Stimulated activated CD4-positive, alpha-beta T cell treated with anti-CD3 and anti-CD28 coated beads, Interleukin-15, amount 100 ng/mL, for 24 hours (primary cell): ENCODE results near the gene MACROD1.

ENCODE experiments used
- DNase-seq: peaks from one replicate; pipeline ENCODE4 v3.0.0-alpha.2; 2020

MACROD1 gene, protein sequence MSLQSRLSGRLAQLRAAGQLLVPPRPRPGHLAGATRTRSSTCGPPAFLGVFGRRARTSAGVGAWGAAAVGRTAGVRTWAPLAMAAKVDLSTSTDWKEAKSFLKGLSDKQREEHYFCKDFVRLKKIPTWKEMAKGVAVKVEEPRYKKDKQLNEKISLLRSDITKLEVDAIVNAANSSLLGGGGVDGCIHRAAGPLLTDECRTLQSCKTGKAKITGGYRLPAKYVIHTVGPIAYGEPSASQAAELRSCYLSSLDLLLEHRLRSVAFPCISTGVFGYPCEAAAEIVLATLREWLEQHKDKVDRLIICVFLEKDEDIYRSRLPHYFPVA

DNA sequence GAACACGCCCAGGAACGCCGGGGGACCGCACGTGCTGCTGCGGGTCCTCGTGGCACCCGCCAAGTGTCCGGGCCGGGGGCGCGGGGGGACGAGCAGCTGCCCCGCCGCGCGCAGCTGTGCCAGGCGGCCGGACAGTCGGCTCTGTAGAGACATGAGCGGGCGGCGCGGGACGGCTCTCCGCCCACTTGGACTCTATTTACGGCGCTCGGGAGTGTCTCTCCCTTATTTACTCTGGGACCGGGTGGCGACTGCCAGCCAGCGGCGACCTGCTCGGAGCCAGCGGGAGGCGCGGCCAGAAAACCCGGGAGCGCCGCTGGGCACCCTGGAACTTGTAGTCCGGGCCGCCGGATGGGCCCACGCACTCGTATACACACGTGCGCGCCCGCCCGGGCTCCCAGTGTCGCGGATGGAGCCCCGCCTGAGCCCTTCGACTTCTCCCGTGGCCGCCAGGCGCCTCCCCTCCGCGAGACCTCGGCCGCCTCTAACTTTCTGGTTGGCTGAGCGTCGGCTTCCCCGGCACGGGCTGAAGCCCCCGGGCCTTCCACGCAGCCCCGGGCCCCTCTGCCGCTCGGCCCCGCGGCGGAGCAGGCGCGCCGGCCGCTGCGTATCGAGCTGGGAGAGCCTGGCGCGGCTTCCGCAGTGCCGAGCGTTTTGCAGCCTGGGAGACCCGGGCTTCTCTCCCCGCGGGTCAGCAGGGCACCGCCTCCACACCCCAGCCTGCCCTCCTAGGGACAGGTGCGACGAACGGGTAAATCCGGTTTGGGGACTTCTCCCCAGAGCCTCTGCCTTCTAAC lies at the start of gene MACROD1:
Gene MACROD1, minus strand, starts transcription at position 272 of the 794 bp plus-strand sequence. Its CDS starts 119 bp downstream, at position 153.
- DNase-seq = peak; percentile 93

DNA sequence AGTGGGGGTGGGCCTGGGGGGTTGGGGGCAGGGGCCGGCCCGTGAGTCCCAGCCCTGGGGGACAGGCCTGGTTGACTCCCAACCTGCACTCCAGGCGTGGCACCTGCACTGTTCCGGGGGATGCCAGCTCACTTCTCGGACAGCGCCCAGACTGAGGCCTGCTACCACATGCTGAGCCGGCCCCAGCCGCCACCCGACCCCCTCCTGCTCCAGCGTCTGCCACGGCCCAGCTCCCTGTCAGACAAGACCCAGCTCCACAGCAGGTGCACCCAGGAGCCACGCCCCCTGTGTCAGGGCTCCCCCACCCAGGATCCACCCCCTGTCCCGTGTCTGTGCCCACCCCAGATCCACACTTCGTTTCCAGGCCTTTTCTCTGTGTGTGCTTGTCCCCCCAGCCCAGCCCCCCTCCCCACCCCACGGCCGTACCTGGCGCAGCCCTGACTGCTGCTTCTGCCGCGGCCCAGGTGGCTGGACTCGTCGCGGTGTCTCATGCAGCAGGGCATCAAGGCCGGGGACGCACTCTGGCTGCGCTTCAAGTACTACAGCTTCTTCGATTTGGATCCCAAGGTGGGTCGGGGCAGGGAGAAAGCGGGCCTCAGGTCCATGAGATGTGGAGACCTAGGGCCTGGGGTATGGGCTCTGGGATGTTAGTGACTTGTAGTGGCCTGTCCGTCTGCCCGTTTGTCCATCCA lies 45.4 kb upstream of the MACROD1 start:
- DNase-seq = no peak

DNA sequence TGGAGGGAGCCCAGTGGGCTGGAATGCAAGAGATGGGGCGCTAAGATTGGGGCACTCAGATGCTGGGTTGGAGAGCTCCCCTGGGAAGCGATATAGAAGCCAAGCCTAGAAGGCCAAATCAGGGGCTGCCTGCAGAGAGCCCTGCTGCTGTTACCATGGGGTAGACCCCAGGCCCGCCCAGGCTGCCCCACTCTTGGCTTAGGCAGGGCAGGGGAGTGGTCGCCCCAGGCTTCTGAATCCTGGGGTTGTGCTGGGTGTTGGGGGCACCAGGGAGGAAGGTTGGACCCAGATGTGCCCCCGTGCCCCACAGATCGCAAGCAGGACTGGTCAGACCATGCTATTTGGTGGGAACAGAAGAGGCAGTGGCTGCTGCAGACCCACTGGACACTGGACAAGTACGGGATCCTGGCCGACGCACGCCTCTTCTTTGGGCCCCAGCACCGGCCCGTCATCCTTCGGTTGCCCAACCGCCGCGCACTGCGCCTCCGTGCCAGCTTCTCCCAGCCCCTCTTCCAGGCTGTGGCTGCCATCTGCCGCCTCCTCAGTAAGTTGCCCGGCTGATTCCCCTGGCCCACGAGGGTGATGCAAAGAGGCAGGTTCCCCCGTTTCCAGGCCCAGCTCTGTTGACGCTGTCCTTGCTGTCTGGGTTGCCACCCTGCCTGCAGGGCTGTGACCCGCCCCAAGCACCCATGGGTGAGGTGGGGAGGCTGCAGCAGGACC lies 44.5 kb upstream of the MACROD1 start:
- no peak for DNase-seq

DNA sequence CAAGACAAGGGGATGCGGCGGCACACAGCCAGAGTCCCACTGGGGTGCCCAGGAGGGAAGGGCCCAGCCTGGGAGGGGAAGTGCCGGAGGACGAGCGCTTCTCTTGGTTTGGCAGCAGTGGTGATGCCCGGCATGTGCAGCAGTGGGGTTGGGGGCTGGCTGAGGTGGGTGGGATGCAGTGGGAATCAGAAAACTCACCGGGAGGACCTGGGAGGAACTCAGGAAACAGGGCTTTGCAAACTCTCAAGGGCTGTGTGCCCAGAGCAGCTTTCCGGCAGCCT lies 43.6 kb upstream of the MACROD1 start:
- DNase-seq = no peak

DNA sequence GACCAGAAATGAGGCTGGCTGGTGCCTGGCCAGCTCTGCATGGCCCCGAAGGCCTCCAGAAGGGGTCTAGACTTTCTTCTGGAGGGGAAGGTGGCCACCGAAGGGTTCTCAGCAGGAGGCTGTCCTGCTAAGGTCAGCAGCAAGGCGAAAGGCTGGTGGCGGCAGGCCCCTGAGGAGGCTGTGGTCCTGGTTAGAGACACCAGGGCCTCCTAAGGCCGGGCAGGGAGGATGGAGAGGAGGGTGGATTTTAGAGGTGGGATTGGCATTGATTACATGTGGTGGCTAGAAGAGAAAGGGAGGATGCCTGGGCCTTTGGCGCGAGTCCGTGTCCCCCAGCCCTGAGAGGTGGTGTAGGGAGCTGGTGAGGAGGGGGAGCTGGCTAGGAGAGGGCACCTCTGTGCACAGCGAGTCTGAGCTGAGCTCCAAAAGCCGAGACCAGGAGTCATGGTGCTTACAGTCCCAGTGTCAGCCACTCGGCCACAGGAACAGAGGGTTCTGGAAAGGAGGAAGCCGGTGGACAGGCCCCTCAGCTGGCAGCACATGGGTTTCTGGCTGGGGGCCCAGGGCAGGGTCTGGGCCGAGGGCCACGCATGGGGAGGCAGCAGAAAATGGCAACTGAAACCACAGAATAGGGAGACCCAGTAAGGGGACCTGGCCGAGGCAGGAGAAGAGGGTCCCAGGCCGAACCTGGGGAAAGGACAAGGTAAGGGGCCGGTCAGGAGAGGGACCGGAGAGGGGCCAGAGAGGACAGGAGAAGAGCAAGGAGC lies 43.1 kb upstream of the MACROD1 start:
- DNase-seq = no peak

DNA sequence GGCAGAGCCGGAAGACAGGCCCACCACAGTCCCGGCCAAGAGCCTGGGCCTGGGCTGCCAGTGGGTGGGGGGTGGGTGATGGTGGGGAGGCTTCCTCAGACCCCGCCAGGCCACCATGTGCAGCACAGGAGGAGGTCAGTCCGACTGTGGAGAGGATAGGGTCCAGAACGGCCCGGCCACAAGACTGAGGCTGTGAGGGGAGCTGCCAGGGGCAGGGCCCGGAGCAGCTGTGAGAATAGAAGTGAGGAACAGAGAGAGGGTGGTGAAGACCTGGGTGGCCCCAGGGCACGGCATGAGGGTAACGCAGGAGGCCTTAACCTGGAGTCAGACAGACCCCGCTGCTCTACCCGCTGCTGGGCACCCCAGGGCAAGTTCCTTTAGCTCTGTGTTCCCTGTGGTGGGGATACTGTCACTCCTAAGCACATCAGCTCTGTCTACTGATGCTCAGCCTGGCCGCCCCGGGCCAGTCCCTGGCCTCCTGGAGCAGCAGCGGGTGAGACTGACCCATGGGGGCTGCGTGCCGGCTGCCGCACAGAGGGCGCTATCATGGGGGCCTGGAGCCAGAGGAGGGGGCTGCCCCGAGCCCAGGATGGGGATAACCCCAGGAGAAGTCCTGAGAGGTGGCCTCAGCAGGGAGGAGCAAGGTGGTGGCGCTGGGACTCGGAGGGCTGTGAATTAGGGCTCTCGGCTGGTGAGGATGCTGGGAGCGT lies 42.3 kb upstream of the MACROD1 start:
- no peak for DNase-seq

DNA sequence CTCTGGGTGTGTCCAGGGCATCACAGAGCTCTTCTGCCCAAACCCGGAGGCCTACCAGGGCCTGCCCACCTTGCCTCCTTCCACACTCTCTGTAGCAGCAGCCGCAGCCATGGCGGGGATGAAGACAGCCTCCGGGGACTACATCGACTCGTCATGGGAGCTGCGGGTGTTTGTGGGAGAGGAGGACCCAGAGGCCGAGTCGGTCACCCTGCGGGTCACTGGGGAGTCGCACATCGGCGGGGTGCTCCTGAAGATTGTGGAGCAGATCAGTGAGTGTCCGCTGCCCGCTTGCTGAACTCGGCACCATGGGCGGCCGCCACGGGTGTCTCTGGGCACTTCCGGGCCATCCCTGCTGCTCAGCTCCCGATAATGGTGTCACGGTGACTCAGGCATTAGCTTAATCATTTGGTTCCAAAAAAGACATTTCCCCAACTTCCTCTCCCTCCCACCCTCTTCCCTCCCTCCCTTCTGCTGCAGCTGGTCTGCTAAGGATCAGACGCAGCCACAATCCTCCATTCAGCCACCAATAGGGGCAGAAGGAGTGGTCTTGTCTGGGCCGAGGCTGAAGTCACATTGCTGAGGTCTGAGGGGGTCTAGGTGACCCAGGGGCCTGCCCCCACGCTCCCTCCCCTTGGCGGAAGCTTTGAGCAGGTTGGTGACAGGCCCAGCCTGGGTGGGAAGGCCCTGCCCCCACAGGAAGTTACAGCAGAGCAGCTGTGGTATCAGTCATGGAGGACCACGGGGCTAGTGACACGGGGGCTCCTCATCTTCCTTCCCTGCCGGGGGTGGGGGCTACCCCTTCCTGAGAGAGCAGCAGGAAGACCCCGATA lies 41.6 kb upstream of the MACROD1 start:
- peak; percentile 90 for DNase-seq

DNA sequence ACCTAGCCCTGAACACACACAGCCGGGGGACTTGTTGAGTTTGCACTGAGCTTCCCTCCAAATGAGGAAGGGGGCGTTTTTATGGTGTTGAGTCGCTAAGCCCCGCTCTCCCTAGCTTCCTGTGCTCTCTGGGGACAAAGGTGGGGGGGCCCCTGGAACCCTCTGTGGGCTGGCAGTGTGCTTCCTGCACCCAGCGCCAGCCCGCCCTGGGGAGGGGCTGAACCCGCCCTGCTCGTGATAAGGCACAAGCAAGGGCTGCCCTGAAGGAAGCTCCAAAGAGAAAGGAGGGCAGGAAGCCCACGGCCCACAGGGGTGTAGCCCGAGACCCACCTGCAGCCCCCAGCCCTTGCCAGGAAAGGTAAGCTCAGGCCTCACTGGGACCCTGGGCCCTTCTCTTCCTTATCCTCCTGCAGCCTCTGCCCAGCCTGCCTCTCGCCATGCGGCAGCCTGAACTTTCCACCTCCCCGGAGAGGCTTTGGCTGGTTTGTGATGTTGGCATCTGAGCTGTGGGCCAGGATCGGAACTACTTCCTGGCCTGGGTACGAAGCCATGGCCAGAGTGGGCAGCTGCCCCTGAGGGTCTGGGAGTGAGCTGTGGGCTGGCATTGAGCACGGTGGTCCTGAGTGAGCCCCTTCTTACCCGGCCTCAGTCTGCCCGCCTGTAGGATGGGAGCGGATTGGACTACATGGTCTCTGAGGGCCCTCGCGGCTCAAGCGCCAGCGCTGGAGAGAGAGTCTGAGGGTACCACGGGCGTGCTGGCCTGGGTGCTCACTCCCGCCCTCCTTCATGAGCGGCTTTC lies 40.7 kb upstream of the MACROD1 start, which contains the start of gene FERMT3:
Gene FERMT3, plus strand, starts transcription at position 265 of the 799 bp plus-strand sequence. CDS start 644 bp downstream, outside the sequence.
- peak; percentile 92 for DNase-seq

DNA sequence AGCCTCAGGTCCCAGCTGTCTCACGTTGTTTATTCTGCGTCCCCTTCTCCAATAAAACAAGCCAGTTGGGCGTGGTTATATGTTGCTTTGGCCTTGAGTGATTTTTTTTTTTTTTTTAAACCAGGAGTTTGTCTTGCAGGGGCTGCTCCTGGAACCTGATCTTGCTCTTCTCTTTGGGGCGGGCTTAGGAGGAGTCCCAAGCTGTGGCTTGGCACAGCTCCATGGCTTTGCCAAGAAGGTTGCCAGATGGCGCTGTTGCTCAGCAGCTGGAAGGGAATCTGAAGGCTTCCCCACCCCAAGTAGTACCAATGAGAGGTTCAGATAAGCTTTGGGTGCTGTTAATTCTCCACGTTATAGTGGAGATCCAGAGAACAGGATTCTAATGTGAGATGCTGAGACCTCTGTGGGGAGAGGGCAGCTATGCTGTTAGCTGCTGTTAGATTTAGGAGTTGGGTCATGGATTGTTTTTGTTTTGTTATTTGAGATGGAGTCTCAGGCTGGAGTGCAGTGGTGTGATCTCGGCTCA lies 38.6 kb upstream of the MACROD1 start:
- DNase-seq = peak; percentile 80

DNA sequence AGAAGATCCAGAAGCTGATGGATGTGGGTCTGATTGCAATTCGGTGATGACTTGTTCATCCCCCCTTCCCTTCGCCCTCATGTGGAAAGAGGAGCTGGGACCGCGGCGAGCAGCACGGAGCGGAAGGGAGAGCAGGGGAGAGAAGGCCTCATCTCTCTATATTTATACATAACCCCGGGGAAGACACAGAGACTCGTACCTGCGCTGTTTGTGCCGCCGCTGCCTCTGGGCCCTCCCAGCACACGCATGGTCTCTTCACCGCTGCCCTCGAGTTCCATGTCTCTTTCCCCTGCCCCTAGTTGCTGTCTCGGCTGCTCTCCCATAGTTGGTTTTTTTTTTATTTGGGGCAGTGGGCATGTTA lies 38.1 kb upstream of the MACROD1 start:
- DNase-seq = no peak

DNA sequence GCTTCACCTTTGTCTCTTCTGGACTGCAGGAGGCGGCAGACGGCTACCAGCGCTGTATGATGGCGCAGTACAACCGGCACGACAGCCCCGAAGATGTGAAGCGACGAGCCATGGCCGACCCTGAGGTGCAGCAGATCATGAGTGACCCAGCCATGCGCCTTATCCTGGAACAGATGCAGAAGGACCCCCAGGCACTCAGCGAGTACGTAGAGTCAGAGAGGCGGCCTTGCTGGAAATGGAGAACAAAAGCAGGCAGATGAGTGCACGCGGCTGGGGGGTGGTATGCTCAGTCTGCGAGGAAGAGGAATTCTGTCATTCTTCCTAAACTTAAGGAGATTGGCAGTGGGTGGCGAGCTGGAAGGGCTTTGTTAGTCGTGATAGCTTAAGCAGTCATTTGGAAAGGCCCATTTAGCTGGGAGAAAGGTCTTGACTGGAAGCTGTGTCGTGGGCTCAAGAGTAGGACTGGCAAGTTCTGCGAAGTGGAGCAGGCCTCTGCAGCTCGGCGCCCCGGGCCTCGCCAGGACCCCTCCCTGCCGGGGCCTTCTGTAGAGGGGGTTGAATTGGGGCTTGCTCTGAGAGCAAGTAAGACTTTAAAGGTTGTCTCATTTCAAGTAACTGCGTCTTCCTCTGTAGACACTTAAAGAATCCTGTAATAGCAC lies 37.6 kb upstream of the MACROD1 start:
- no peak for DNase-seq

DNA sequence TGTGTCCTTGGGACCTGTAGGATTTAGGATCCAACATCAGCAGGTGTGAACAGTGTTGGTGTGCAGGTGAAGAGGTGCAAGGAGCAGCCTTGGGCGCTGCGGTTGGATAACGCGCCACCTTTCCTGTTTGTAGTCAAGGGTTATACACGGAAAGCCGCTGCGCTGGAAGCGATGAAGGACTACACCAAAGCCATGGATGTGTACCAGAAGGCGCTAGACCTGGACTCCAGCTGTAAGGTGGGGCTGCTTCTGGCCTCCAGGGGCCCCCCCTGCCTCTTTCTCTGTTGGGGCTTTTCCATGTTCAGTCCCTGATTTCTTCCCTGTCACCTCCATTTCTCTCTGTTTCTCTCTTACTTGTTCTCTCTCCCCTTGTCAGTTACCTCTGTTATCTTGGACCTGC lies 37.1 kb upstream of the MACROD1 start:
- no peak for DNase-seq

DNA sequence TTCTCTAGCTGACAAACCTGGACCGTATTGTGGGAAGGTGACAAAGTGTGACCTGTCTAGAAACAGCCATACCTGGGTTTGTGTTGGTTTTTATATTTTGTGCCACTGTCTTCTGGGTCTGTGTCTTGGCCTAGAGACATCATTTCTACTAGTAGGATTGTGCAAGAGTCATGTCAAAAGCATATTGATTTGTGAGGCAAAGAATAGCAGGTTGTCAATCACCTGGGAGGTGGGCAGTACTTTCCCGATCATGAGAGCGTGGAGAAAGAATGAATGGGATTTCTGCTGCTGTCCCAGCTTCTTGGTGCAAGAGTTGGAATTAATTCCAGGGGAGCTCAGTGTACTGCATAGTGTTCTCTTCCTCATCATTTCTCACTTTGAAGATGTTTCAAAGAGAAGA lies 35.6 kb upstream of the MACROD1 start:
- DNase-seq = no peak

DNA sequence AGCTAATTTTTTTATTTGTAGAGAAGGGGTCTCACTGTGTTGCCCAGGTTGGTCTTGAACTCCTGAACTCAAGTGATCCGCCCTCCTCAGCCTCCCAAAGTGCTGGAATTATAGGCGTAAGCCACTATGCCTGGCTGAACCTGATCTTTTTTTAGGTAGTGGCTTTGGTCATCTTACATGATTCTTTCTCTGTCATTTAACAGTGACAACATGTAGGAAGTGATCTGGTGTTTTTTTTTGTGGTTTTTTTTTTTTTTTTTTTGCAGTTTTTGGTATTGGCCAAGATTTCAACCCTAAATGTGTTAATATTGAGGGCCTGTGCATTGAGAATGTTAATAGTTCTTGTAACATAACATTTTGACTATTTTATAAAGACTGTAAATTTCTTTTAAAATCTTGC lies 32.6 kb upstream of the MACROD1 start:
- no peak for DNase-seq

DNA sequence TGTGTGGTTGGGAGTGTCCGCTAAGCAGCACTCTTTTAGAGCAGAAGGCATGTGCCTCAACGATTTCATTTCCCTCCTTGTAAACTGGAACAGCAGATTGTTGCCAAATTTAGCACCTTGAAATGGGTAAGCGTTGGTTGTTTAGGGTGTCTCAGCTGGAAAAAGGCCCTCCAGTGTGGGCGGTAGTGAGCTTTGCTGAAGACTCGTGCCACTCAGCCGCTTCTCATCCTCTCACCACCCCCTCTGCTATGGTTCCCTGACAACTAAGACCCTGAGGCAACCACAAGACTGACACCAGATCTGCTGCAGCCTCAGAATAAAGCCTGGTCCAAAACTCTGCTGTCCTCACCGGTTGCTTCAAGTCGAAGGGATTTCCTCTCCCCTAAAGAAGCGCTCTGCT lies 30.7 kb upstream of the MACROD1 start:
- DNase-seq = no peak

DNA sequence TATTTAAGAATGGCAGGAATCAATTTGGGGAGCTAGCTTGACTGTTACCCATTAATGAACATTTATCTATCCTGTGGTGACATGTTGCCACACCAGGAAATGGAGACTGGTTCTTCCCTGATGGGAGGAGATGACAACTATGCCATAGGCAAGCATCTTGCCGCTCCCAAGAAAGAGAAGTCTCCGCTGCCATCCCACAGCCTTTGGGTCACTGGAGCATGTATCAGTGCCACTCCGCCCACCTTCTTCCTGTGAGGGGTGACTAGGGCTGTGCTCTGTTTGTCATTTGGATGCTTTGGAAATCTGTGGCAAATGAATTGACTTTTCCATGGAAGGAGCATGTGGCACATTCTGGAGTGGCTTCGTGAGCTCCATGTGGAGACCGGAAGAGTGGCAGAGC lies 26.5 kb upstream of the MACROD1 start:
- no peak for DNase-seq

DNA sequence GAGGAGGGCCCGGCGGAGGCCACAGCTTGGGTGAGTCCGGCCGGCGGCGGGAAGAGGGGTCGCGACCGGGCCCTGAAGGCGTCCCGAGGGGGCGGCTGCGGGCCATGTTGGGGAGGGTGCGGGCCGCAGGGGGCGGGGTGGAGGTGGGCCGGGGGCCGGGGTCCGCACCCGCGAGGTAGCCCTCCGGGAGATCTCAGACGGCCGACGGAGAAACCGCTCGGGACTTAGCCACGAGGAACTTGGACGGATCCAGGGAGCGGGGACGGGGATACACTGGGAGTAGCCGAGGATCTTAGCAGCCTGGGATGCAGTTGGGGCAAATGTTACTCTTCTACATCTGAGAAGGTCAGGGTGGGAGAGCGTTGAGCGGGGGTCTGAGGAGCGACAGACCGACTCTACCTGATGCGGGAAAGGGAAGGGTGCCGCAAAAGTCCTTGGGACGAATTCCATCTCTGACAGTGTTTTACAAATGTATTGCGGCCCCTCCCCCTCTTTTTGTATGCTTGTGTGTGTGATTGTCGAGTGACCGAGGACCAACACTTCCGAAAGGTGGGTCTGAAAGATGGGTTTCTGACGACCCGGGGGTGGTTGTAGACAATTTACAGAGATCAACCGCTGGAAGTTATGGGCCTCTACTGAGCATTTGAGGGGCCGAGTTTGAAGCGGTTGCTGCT lies 20.7 kb upstream of the MACROD1 start:
- DNase-seq = peak; percentile 59

DNA sequence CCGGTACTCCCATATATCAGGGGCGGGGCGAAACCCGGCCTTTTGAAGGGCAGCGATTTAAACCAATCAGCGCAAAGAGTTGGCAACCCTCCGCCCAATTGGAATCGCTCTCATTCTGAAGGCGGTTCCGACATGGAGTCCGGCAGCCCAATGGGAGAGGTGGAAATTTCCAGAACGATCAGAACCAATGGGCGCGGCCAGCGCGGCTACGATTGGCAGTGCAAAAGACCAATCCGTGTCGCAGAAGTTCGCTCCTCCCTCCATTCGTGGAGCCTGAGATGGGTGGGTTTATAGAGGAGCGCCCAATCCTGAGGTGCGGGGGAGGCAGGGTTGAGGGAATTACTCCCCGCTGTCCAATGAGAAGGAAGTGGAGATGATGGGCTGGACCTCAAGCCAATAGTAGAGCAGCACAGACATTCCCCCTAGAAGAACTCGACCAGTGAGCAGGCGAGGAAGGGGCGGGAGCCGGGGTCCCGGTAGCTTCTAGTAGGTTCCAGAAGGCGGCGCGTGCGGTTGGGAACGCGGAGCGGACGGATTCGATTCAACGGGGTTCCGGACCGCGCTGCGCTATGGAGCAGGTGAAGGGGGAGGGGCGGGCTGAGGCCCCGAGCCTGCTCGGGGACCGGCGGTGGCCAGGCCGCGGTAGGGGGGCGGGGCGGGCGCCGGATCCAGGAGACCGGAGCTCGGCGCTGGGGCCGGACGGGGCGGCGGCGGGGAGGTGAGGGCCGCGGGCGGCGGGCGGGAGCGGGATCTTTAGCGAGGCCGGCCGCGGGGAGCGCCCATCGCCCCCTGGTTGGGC lies 20.0 kb upstream of the MACROD1 start, which contains the start of gene STIP1:
Gene STIP1, plus strand, starts transcription at position 479 of the 799 bp plus-strand sequence. Its CDS starts 91 bp downstream, at position 570.
- DNase-seq = peak; percentile 98
